HG02943 (cell line): ENCODE measurements around the gene TCF12.

ENCODE experiments used
- ATAC-seq: cut with Tn5 transposase; IDR thresholded peaks from one replicate; pipeline ENCODE4 v1.9.1; 2021; ENCODE audit warnings: mild to moderate bottlenecking, low read depth, moderate library complexity; ENCODE audit not compliant: unreplicated experiment

The TCF12 gene

GRCh38 chr15:57278439-57278838, 360.0 kb downstream of the TCF12 start:
- no peak for ATAC-seq

- ATAC-seq = no peak
Observed at GRCh38 chr15:57280464-57280863, 362.0 kb downstream of the TCF12 start.

GRCh38 chr15:57281321-57281720, 362.9 kb downstream of the TCF12 start:
- ATAC-seq = no peak

- no peak for ATAC-seq
Observed at GRCh38 chr15:57282686-57283085, 364.2 kb downstream of the TCF12 start.

GRCh38 chr15:57283774-57284503, 365.5 kb downstream of the TCF12 start:
- ATAC-seq = no peak

GRCh38 chr15:57284535-57284934, 366.1 kb downstream of the TCF12 start:
- no peak for ATAC-seq

- no peak for ATAC-seq
Observed at GRCh38 chr15:57285386-57285785, 366.9 kb downstream of the TCF12 start.

GRCh38 chr15:57286446-57287122, 368.1 kb downstream of the TCF12 start:
- ATAC-seq = no peak

GRCh38 chr15:57287123-57287521, 368.7 kb downstream of the TCF12 start:
- ATAC-seq = no peak

GRCh38 chr15:57288926-57289580, 370.6 kb downstream of the TCF12 start:
- no peak for ATAC-seq

- no peak for ATAC-seq
Observed at GRCh38 chr15:57290187-57290586, 371.7 kb downstream of the TCF12 start.

- ATAC-seq = no peak
Observed at GRCh38 chr15:57290826-57291225, 372.4 kb downstream of the TCF12 start.

- no peak for ATAC-seq
Observed at GRCh38 chr15:57296473-57297162, 378.2 kb downstream of the TCF12 start.

GRCh38 chr15:57297163-57297593, 378.7 kb downstream of the TCF12 start:
- no peak for ATAC-seq

- ATAC-seq = no peak
Observed at GRCh38 chr15:57297630-57298029, 379.2 kb downstream of the TCF12 start.

GRCh38 chr15:57298204-57298603, 379.8 kb downstream of the TCF12 start:
- ATAC-seq = no peak

GRCh38 chr15:57298843-57299550, 380.6 kb downstream of the TCF12 start:
- ATAC-seq = no peak

- no peak for ATAC-seq
Observed at GRCh38 chr15:57301307-57301706, 382.9 kb downstream of the TCF12 start.

GRCh38 chr15:57302640-57303257, 384.3 kb downstream of the TCF12 start:
- no peak for ATAC-seq

- ATAC-seq = no peak
Observed at GRCh38 chr15:57305009-57305408, 386.6 kb downstream of the TCF12 start.
